Upper lobe of left lung (tissue), 4 donors: ENCODE measurements around the gene ADO.

ENCODE experiments used
- POLR2A ChIP-seq, 4 donors: fragments of 450-650 bp; IDR thresholded peaks; one replicate each; pipeline ENCODE4 v1.5.1; 2016 to 2017; ENCODE audit warnings: antibody characterized with exemption in 4 of 4, mild to moderate bottlenecking in 2 of 4
- TF ChIP-seq, protein P1 (sequence below), 6 experiments: fragments of 450-650 bp in 4 of 6; fragments of 200-600 bp in 2 of 6; sonication (generic) in 2 of 6; IDR thresholded peaks; one replicate each; pipeline ENCODE4 v1.5.1; 2016 to 2019; ENCODE audit warnings: antibody characterized with exemption in 6 of 6

DNA sequence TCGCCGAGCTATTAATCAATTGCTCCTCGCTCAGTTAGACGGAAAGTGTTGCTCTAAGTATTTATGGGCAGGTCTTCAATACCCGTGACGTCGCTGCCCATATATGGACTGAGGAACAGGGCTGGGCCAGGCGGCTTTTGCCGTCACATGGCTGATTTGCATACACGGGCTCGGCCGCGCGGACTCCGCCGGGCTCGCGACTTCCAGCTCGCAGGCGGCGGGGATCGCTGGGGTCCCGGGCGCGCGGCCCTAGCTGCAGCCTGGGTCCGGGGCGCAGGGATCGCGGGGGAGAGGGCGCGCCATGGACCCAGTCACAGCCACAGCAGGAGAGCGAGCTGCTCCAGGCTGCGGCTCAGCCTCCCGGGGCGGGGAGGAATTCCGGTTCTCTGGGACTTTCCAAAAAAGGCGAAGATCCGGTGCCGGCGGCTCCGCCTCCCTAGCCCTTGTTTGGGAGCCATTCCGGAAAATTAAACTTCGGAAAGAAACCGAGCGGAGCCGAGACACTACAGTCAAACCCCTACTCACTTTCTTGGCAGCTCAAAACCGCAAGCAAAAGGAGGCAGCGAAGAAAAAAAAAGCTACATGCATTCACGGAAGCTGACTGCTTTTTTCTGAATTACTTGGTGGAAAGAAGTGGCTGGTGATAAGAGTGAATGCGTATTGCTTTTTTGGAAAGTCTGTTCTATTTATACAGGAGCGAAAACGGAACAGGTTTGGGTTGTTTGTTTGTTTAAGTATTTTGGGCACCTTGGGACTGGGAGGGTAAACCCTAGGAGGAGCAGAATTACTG lies 12.0 kb downstream of the ADO start, which contains the start of gene EGR2:
- TF ChIP-seq, protein P1, sequence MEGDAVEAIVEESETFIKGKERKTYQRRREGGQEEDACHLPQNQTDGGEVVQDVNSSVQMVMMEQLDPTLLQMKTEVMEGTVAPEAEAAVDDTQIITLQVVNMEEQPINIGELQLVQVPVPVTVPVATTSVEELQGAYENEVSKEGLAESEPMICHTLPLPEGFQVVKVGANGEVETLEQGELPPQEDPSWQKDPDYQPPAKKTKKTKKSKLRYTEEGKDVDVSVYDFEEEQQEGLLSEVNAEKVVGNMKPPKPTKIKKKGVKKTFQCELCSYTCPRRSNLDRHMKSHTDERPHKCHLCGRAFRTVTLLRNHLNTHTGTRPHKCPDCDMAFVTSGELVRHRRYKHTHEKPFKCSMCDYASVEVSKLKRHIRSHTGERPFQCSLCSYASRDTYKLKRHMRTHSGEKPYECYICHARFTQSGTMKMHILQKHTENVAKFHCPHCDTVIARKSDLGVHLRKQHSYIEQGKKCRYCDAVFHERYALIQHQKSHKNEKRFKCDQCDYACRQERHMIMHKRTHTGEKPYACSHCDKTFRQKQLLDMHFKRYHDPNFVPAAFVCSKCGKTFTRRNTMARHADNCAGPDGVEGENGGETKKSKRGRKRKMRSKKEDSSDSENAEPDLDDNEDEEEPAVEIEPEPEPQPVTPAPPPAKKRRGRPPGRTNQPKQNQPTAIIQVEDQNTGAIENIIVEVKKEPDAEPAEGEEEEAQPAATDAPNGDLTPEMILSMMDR (IDR thresholded peaks at IDR 0.05), result no peak
- peak in 1 of 4 donors; percentile 28 for TF ChIP-seq POLR2A (IDR thresholded peaks at IDR 0.05)
